ENCODE measurements around the gene ZBED4.

Gene ZBED4

GRCh38 chr22:49900441-49901230 is 47.0 kb downstream of the ZBED4 start:
- no peak for DNase-seq (ENCODE audit: low spot score)

- DNase-seq (ENCODE audit: low spot score) = no peak
These were observed 47.8 kb downstream of the ZBED4 start for GRCh38 chr22:49901457-49901856.

GRCh38 chr22:49903322-49904039 is 49.8 kb downstream of the ZBED4 start:
- no peak for DNase-seq (ENCODE audit: low spot score)

GRCh38 chr22:49904040-49904369 is 50.4 kb downstream of the ZBED4 start:
- no peak for DNase-seq (ENCODE audit: low spot score)

- DNase-seq (ENCODE audit: low spot score) = no peak
These were observed 51.8 kb downstream of the ZBED4 start for GRCh38 chr22:49905465-49905864.

- DNase-seq (ENCODE audit: low spot score) = no peak
These were observed 52.6 kb downstream of the ZBED4 start for GRCh38 chr22:49906071-49906798.

- no peak for DNase-seq (ENCODE audit: low spot score)
These were observed 53.2 kb downstream of the ZBED4 start for GRCh38 chr22:49906799-49907290.

GRCh38 chr22:49907807-49908206 is 54.2 kb downstream of the ZBED4 start:
- no peak for DNase-seq (ENCODE audit: low spot score)

GRCh38 chr22:49909476-49910205 is 56.0 kb downstream of the ZBED4 start:
- DNase-seq (ENCODE audit: low spot score) = no peak

- no peak for DNase-seq (ENCODE audit: low spot score)
These were observed 56.8 kb downstream of the ZBED4 start for GRCh38 chr22:49910229-49911155.

- no peak for DNase-seq (ENCODE audit: low spot score)
These were observed 58.4 kb downstream of the ZBED4 start for GRCh38 chr22:49911881-49912625.

- DNase-seq (ENCODE audit: low spot score) = no peak
These were observed 59.4 kb downstream of the ZBED4 start for GRCh38 chr22:49913026-49913425.

- DNase-seq (ENCODE audit: low spot score) = no peak
These were observed 59.8 kb downstream of the ZBED4 start for GRCh38 chr22:49913446-49913845.

- no peak for DNase-seq (ENCODE audit: low spot score)
These were observed 60.6 kb downstream of the ZBED4 start for GRCh38 chr22:49914256-49914655.

- no peak for DNase-seq (ENCODE audit: low spot score)
These were observed 62.0 kb downstream of the ZBED4 start for GRCh38 chr22:49915610-49916009.

GRCh38 chr22:49916831-49917230 is 63.2 kb downstream of the ZBED4 start:
- DNase-seq (ENCODE audit: low spot score) = no peak

GRCh38 chr22:49917974-49918910 is 64.6 kb downstream of the ZBED4 start, which contains the start of the genes ALG12 and CRELD2:
Gene ALG12, minus strand, starts transcription at chr22:49918438. Its CDS starts 4,673 bp downstream, at chr22:49913765.
Gene CRELD2, plus strand, starts transcription at chr22:49918634. Its CDS starts 136 bp downstream, at chr22:49918770.
- DNase-seq (ENCODE audit: low spot score) = peak; percentile 89

- no peak for DNase-seq (ENCODE audit: low spot score)
These were observed 65.6 kb downstream of the ZBED4 start for GRCh38 chr22:49918911-49919881.

All from RKO (cell line).